Central memory CD8-positive, alpha-beta T cell (primary cell): ENCODE data around the gene CPA4.

Source experiments
- ATAC-seq: fragments of 150-1000 bp; cut with Tn5 transposase; replicated peaks from 2 replicates; pipeline ENCODE4 v1.10.0; 2022; ENCODE audit warnings: mild to moderate bottlenecking, moderate FRiP score, moderate number of reproducible peaks; ENCODE audit not compliant: poor library complexity, severe bottlenecking; ENCODE audit errors: extremely low read depth
- DNase-seq, 2 donors: peaks; one replicate each; pipeline ENCODE4 v3.0.0; 2021; ENCODE audit warnings: low spot score in 2 of 2
- H3K27ac Mint-ChIP-seq: one replicate; pipeline ENCODE4 v1.8.0; 2022; ENCODE audit warnings: low read depth, mild to moderate bottlenecking, moderate library complexity, mixed read lengths
- H3K27me3 Mint-ChIP-seq: one replicate; pipeline ENCODE4 v1.8.0; 2022; ENCODE audit warnings: mixed read lengths
- H3K36me3 Mint-ChIP-seq: one replicate; pipeline ENCODE4 v1.8.0; 2022; ENCODE audit warnings: mild to moderate bottlenecking, moderate library complexity, mixed read lengths; ENCODE audit not compliant: insufficient read depth
- H3K4me1 Mint-ChIP-seq: one replicate; pipeline ENCODE4 v1.8.0; 2022; ENCODE audit warnings: mixed read lengths
- H3K4me3 Mint-ChIP-seq: one replicate; pipeline ENCODE4 v1.8.0; 2022; ENCODE audit warnings: mild to moderate bottlenecking, moderate library complexity, mixed read lengths
- H3K9me3 Mint-ChIP-seq: one replicate; pipeline ENCODE4 v1.8.0; 2022; ENCODE audit warnings: mixed read lengths

Gene CPA4

GRCh38 chr7:130367088-130367755, 74.3 kb downstream of the CPA4 start:
- Mint-ChIP-seq H3K9me3 (no peaks in the 10 kb centered on the region), H3K36me3 (peaks cover 3% of the 10 kb centered on the region), H3K27ac (no peak overlapping the region), H3K27me3 (peaks cover 9% of the 10 kb centered on the region), H3K4me3 (peak overlapping the region; percentile 24), H3K4me1 (no peaks in the 10 kb centered on the region)
- ATAC-seq (no peak), DNase-seq (no peak)

GRCh38 chr7:130367836-130368746, 75.1 kb downstream of the CPA4 start:
- peaks cover under 1% of the 10 kb centered on the region for H3K27me3 Mint-ChIP-seq
- peak overlapping the region; percentile 24 for H3K4me3 Mint-ChIP-seq
- no peak for ATAC-seq
- H3K4me1 Mint-ChIP-seq = no peaks in the 10 kb centered on the region
- H3K9me3 Mint-ChIP-seq = no peaks in the 10 kb centered on the region
- H3K36me3 Mint-ChIP-seq = peaks cover 3% of the 10 kb centered on the region
- H3K27ac Mint-ChIP-seq = no peak overlapping the region
- DNase-seq = no peak

GRCh38 chr7:130369110-130369711, 76.2 kb downstream of the CPA4 start:
- Mint-ChIP-seq H3K36me3 (peaks cover 5% of the 10 kb centered on the region), H3K4me3 (no peak overlapping the region), H3K4me1 (no peaks in the 10 kb centered on the region), H3K27me3 (no peaks in the 10 kb centered on the region), H3K27ac (no peak overlapping the region), H3K9me3 (no peaks in the 10 kb centered on the region)
- DNase-seq (no peak), ATAC-seq (no peak)

GRCh38 chr7:130369831-130370550, 77.0 kb downstream of the CPA4 start:
- DNase-seq (no peak), ATAC-seq (no peak)
- Mint-ChIP-seq H3K4me1 (no peaks in the 10 kb centered on the region), H3K27ac (no peak overlapping the region), H3K36me3 (peaks cover 5% of the 10 kb centered on the region), H3K27me3 (no peaks in the 10 kb centered on the region), H3K4me3 (no peak overlapping the region), H3K9me3 (no peaks in the 10 kb centered on the region)

DNA sequence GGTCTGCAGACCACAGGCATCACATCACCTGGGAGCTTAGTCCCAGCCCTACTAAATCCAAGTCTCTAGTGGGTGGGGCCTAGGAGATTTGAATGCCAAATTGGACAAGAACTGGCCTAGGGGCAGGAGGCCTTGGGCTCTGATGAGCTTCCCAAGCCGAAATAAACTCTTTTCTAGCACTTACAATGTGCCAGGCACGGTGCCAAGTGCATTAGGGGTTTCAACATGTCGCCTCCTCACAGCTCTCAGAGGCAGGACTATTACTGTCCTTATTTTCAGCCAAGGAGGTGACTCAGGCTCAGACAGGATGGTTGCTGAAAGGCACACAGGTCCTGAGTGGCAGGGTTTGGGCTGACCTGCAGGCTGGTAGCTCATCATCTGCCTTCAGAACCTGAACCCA, 78.1 kb downstream of the CPA4 start:
- no peak for ATAC-seq
- peaks cover under 1% of the 10 kb centered on the region for H3K9me3 Mint-ChIP-seq
- H3K27ac Mint-ChIP-seq = no peak overlapping the region
- H3K36me3 Mint-ChIP-seq = peaks cover 5% of the 10 kb centered on the region
- no peaks in the 10 kb centered on the region for H3K4me1 Mint-ChIP-seq
- no peak overlapping the region for H3K4me3 Mint-ChIP-seq
- DNase-seq = no peak
- no peaks in the 10 kb centered on the region for H3K27me3 Mint-ChIP-seq

DNA sequence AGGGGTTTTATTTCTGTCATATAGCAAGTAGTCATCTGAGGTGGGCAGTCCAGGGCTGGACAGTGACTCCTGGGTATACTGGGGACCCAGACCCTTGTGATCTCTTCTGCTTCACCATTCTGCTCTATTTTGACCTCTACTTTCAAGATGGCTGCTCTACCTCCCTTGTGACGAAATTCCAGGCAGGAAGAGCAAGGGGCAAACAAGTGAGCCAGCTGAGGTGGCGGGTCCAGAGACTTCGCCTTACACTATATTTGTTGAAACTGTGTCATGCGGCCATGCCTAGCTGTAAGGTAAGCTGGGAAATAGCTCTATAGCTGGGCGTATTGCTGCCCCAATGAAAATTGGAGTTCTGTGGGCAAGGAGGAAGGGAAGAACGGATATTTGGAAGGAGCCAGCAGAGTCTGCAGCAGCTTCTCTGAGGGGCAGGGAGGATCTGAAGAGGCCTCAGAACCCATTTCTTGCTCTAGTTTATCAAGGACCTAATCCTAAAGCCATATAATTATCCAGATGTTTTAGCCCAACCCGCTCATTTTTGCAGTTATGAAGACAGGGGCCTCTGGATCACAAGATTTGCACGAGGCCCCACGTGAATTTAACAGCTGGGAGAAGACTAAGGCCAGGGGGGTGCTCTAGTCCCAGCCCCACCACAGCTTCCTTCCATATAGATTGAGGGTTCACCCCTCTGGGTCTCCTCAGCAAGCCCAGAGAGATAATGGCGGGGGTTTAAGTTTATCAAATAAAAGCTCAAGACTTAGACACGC, 79.6 kb downstream of the CPA4 start:
- ATAC-seq = no peak
- H3K27ac Mint-ChIP-seq = no peak overlapping the region
- no peak overlapping the region for H3K4me3 Mint-ChIP-seq
- peaks cover 5% of the 10 kb centered on the region for H3K36me3 Mint-ChIP-seq
- no peaks in the 10 kb centered on the region for H3K27me3 Mint-ChIP-seq
- no peak for DNase-seq
- H3K9me3 Mint-ChIP-seq = peaks cover 9% of the 10 kb centered on the region
- H3K4me1 Mint-ChIP-seq = no peaks in the 10 kb centered on the region
